ENCODE results near the gene RAD9A. TPM values are rescaled to one million over a fixed set of nuclear protein-coding genes. Genes with fewer than 3 reads are reported as not detected.

Gene RAD9A
- total and polyA plus RNA-seq, 2 experiments from 2014 or later: 13.9 to 17.0 TPM

DNA sequence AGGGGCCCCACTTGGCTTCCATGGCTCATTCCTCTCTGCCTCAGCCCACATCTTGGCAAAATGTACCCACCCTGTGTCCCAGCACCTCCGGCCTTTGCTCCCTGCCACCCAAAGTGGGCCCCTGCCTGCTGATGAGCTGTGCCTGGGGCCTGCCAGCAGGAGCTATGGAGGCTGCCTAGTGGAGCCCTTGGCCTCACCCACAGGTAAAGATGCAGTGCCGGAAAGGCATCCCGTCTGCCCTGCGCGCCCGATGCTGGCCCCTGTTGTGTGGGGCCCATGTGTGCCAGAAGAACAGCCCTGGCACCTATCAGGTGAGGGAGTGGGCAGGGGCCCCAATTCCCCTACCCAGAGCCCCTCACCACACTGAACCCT is 13.4 kb downstream of the RAD9A start:
- H4K20me1 ChIP-seq (replicated peaks; ENCODE audit: insufficient read depth): peaks cover 6% of the 10 kb centered on the region; the same call in 1 of the 2 replicates
- peaks cover 5% of the 10 kb centered on the region for H3K36me3 Mint-ChIP-seq (ENCODE audit: low read depth)
- H3K4me2 ChIP-seq: no peak overlapping the region
- no peaks in the 10 kb centered on the region for H3K9me3 Mint-ChIP-seq
- H3K4me3 ChIP-seq: no peak overlapping the region
- H3K4me3 Mint-ChIP-seq: no peak overlapping the region
- ATAC-seq (no peak), DNase-seq (ENCODE audit: low spot score) (no peak)
- no peak overlapping the region for H3K27ac Mint-ChIP-seq
- no peak overlapping the region for H2AFZ ChIP-seq
- H3K4me1 Mint-ChIP-seq: peaks cover 21% of the 10 kb centered on the region
- TF ChIP-seq STAT1 (IDR thresholded peaks at IDR 0.05; ENCODE audit: unreplicated experiment) (no peak), EZH2phosphoT487 (IDR thresholded peaks at IDR 0.05; ENCODE audit: unreplicated experiment) (no peak), NANOG (IDR thresholded peaks at IDR 0.05; ENCODE audit: borderline replicate concordance) (no peak), POLR2AphosphoS5 (IDR thresholded peaks at IDR 0.05; ENCODE audit: low read depth) (no peak), ZNF331 (CRISPR knock-in tag; IDR thresholded peaks at IDR 0.05; ENCODE audit: low read depth) (no peak), CREB1 (CRISPR knock-in tag; IDR thresholded peaks at IDR 0.05; ENCODE audit: low read depth) (no peak)
- TF ChIP-seq, protein P1, sequence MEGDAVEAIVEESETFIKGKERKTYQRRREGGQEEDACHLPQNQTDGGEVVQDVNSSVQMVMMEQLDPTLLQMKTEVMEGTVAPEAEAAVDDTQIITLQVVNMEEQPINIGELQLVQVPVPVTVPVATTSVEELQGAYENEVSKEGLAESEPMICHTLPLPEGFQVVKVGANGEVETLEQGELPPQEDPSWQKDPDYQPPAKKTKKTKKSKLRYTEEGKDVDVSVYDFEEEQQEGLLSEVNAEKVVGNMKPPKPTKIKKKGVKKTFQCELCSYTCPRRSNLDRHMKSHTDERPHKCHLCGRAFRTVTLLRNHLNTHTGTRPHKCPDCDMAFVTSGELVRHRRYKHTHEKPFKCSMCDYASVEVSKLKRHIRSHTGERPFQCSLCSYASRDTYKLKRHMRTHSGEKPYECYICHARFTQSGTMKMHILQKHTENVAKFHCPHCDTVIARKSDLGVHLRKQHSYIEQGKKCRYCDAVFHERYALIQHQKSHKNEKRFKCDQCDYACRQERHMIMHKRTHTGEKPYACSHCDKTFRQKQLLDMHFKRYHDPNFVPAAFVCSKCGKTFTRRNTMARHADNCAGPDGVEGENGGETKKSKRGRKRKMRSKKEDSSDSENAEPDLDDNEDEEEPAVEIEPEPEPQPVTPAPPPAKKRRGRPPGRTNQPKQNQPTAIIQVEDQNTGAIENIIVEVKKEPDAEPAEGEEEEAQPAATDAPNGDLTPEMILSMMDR (conservative IDR thresholded peaks at IDR 0.05; ENCODE audit: low read depth in 2 of 2): no peak
- H3K27me3 ChIP-seq (ENCODE audit: insufficient read depth): no peaks in the 10 kb centered on the region
- no peak overlapping the region for H3K27ac ChIP-seq (ENCODE audit: low read depth)
- H3K4me1 ChIP-seq (ENCODE audit: insufficient read depth): peaks cover 13% of the 10 kb centered on the region; the same call in 1 of the 2 replicates
- no peaks in the 10 kb centered on the region for H3K9me2 ChIP-seq (ENCODE audit: insufficient read depth)
- H3K79me2 ChIP-seq (replicated peaks; ENCODE audit: insufficient read depth): peaks cover 10% of the 10 kb centered on the region
- no peaks in the 10 kb centered on the region for H3F3A ChIP-seq (replicated peaks; ENCODE audit: low read depth)
- H3K27me3 Mint-ChIP-seq (ENCODE audit: insufficient read depth, low read depth, poor library complexity): peaks cover 20% of the 10 kb centered on the region
- no peaks in the 10 kb centered on the region for H3K36me3 ChIP-seq (ENCODE audit: insufficient read depth)

GRCh38 chr11:67405688-67406339 is 14.0 kb downstream of the RAD9A start:
- Histone ChIP-seq H3K4me2 (no peak overlapping the region), H3K4me1 (ENCODE audit: insufficient read depth) (peaks cover 11% of the 10 kb centered on the region; the same call in 1 of the 2 replicates), H3K4me3 (no peak overlapping the region), H3K27ac (ENCODE audit: low read depth) (no peak overlapping the region), H3K36me3 (ENCODE audit: insufficient read depth) (no peaks in the 10 kb centered on the region), H2AFZ (no peak overlapping the region), H4K20me1 (replicated peaks; ENCODE audit: insufficient read depth) (no peaks in the 10 kb centered on the region), H3K27me3 (ENCODE audit: insufficient read depth) (no peaks in the 10 kb centered on the region), H3K79me2 (replicated peaks; ENCODE audit: insufficient read depth) (peaks cover 4% of the 10 kb centered on the region), H3K9me2 (ENCODE audit: insufficient read depth) (no peaks in the 10 kb centered on the region), H3F3A (replicated peaks; ENCODE audit: low read depth) (no peaks in the 10 kb centered on the region)
- DNase-seq (ENCODE audit: low spot score) (no peak), ATAC-seq (no peak)
- Mint-ChIP-seq H3K27ac (no peak overlapping the region), H3K4me3 (no peak overlapping the region), H3K27me3 (ENCODE audit: insufficient read depth, low read depth, poor library complexity) (peaks cover 21% of the 10 kb centered on the region), H3K9me3 (no peaks in the 10 kb centered on the region), H3K4me1 (peaks cover 20% of the 10 kb centered on the region), H3K36me3 (ENCODE audit: low read depth) (no peaks in the 10 kb centered on the region)
- no peak for TF ChIP-seq JUNB (IDR thresholded peaks at IDR 0.05; ENCODE audit: unreplicated experiment)
- TF ChIP-seq CREB1 (CRISPR knock-in tag; IDR thresholded peaks at IDR 0.05; ENCODE audit: low read depth): no peak
- no peak for TF ChIP-seq STAT1 (IDR thresholded peaks at IDR 0.05; ENCODE audit: unreplicated experiment)

- Mint-ChIP-seq H3K4me1 (peaks cover 21% of the 10 kb centered on the region), H3K9me3 (no peaks in the 10 kb centered on the region), H3K27me3 (ENCODE audit: insufficient read depth, low read depth, poor library complexity) (peaks cover 26% of the 10 kb centered on the region), H3K27ac (no peak overlapping the region), H3K4me3 (no peak overlapping the region), H3K36me3 (ENCODE audit: low read depth) (no peaks in the 10 kb centered on the region)
- no peaks in the 10 kb centered on the region for H3K9me2 ChIP-seq (ENCODE audit: insufficient read depth)
- H2AFZ ChIP-seq: no peak overlapping the region
- H3F3A ChIP-seq (replicated peaks; ENCODE audit: low read depth): no peaks in the 10 kb centered on the region
- no peaks in the 10 kb centered on the region for H3K79me2 ChIP-seq (replicated peaks; ENCODE audit: insufficient read depth)
- no peak overlapping the region for H3K27ac ChIP-seq (ENCODE audit: low read depth)
- DNase-seq (ENCODE audit: low spot score) (no peak), ATAC-seq (no peak)
- no peak overlapping the region for H3K4me2 ChIP-seq
- H3K36me3 ChIP-seq (ENCODE audit: insufficient read depth): no peaks in the 10 kb centered on the region
- no peaks in the 10 kb centered on the region for H3K27me3 ChIP-seq (ENCODE audit: insufficient read depth)
- H4K20me1 ChIP-seq (replicated peaks; ENCODE audit: insufficient read depth): no peaks in the 10 kb centered on the region
- no peak for TF ChIP-seq POLR2AphosphoS5 (IDR thresholded peaks at IDR 0.05; ENCODE audit: low read depth)
- TF ChIP-seq STAT1 (IDR thresholded peaks at IDR 0.05; ENCODE audit: unreplicated experiment): no peak
- TF ChIP-seq REST (IDR thresholded peaks at IDR 0.05; ENCODE audit: unreplicated experiment): no peak
- no peak overlapping the region for H3K4me3 ChIP-seq
- peaks cover 11% of the 10 kb centered on the region; the same call in 1 of the 2 replicates for H3K4me1 ChIP-seq (ENCODE audit: insufficient read depth)
These were observed 14.7 kb downstream of the RAD9A start for GRCh38 chr11:67406420-67406968.

Data from GM23338 (cell line).